Sciatic nerve (tissue), 2 donors: ENCODE data around the gene CD38. TPM values are rescaled to one million over a fixed set of nuclear protein-coding genes. Genes with fewer than 3 reads are reported as not detected.
"Not testable (repeated sequence)": the region's sequence is repeated elsewhere in the genome, so short reads cannot be mapped to it uniquely, and the experiment has no call there.

Experiments
- ATAC-seq: fragments of 200-7000 bp; cut with Tn5 transposase; one replicate; pipeline ENCODE4 v1.9.1; 2020; ENCODE audit warnings: mild to moderate bottlenecking, moderate library complexity
- DNase-seq: peaks from one replicate; pipeline ENCODE4 v3.0.0-alpha.2; 2020; ENCODE audit warnings: low spot score
- intact Hi-C: fragments of 100-400 bp; cut with DNase I; formaldehyde crosslinking; loops from one replicate; pipeline ENCODE4 v1.14.2; 2022
- total RNA-seq: library from RNA; stranded (reverse); fragmentation: NEBNext Ultra II Directional; extraction: Animal tissue kit (Norgen Biotek cat#: 25700); gene quantifications from one replicate; pipeline ENCODE4 v1.2.1, GENCODE V29; 2021
- donor health status: DM: no; HTN: no; CAD: no.
- donor health status: DM: no; HTN: no; CAD: no.

CD38 gene
- 3.4 TPM for total RNA-seq

DNA sequence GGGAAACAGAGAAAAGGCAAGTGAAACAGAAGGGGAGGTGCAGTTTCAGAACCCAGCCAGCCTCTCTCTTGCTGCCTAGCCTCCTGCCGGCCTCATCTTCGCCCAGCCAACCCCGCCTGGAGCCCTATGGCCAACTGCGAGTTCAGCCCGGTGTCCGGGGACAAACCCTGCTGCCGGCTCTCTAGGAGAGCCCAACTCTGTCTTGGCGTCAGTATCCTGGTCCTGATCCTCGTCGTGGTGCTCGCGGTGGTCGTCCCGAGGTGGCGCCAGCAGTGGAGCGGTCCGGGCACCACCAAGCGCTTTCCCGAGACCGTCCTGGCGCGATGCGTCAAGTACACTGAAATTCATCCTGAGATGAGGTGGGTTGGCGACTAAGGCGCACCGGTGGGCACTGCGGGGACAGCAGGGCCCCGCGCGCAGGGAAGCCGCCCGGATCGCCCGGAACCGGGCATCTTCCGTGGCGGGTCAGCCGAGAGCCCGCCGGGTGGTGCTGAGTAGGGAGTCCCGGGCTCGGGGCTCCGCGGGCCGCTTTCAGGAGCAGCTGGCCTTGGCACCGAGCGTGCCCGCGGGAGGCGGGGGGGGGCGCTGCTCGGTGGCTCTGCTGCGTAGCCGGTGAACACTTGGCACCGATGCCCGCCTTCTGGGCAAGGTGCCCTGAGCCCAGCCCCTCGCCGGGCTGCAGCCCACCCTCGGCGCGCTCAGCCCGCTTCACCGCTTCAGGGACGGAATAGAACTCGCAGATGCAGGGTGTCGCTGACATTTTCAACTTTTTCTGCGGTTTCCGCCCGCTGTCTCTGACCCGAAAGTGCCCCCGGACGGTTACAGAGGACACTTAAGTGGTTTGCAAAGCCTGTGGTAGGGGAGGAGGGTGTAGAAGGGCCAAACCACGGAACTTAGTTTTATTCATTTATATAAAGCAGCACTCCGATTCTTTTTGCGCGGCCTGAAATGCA is at the start of gene CD38:
TSS of gene CD38 (plus strand) at position 40 of the 953 bp plus-strand sequence. CDS start at position 127, 87 bp downstream.
- ATAC-seq = peak; percentile 65
- intact Hi-C loops = no loop called here
- DNase-seq = no peak

DNA sequence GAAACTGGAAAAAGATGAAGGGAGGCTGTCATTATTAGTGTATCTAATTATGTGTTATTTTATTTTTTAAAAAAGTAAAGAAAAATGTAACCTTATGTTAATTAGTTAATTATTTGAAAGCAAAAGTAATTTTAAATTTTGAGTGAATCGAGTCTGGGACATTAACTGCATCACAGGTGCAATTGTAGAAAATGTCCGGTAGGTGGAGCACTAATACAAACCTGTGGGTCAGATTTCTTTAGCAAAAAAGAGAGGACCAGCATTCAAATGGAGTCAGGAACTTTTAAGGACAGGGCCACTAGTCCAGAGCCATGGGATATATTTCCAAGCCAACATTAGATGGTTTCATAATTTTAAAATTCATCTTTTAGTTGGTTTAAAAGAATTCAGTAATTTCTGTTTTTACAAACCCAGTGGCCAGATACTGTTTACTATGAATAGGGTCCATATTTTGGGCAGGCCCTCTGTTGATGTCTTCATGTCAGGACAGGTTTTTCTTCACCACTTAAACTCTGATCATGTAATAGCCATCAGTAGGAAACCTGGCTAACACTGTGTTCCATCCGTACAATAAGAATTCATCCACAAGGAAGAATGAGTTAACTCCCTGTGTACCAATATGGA is 48.1 kb upstream of the CD38 start:
- intact Hi-C loops = no loop called here
- DNase-seq = no peak
- ATAC-seq = peak; percentile 65

DNA sequence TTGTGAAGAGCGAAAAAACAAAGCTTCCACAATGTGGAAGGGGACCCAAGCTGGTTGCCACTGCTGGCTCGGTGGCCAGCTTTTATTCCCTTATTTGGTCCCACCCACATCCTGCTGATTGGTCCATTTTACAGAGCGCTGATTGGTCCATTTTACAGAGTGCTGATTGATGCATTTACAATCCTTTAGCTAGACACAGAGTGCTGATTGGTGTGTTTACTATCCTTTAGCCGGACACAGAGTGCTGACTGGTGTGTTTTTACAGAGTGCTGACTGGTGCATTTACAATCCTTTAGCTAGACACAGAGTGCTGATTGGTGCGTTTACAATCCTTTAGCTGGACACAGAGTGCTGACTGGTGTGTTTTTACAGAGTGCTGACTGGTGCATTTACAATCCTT is 45.1 kb upstream of the CD38 start:
- DNase-seq, ATAC-seq, intact Hi-C loops: not testable (repeated sequence)

DNA sequence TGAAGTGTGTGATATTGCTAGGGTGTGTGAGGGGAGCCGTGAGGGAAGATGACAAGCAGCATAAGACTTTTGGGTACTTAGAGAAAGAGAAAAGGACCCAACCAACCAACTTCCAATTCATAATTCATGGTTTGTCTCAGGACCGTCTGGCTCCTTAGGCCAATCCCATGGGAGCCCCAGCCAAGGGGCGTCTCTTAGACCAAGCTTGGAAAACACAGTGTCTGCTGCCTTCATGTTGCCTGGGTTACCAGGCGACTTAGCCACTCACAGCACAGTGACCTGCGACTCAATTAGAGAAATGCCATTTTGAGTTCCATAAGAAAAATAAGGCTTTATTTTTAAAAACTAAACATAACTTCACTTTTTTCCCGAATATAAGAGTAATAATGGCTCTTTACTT is 42.6 kb upstream of the CD38 start:
- ATAC-seq (no peak), DNase-seq (no peak)
- intact Hi-C loops = no loop called here

DNA sequence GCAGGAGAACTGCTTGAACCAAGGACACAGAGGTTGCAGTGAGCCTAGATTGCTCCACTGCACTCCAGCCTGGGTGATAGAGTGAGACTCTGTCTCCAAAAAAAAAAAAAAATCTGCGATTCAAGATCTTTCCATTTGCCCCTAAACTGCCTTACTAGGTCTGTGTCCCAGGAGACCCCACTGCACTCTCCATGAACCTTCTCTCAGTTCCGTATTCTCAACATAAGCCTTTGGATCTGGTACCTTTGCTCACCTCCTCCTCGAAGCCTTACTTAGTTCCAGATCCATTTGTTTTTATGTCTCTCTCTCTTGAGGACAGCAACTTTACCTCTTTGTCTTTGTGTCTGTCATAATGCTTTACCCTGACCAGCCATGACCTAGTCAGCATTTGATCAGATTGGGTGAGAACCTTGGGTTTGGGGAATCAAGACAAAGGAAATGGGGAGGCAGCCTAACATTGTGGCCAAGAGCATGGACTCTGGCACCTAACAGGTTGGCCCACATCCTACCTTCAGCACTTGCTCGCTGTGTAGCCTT is 41.5 kb upstream of the CD38 start:
- intact Hi-C loops = no loop called here
- ATAC-seq = no peak
- DNase-seq = no peak

DNA sequence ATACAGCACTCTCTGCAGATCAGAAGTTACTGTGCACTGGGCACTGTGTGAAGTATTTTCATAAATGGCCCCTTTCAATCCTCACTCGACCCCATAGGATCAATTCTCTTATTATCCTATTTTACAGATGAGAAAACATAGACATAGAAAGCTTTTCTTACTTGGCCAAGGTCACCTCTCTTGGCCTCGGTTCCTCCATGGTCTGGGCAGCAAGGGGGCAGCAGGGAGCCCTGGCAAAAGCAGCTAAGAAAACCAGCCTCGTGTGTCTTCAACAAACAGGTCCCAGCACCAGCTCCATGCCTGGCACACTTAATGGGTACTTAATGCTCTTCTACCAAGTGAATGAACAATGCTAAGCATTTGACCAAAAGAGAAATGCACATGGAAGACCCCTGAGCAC is 40.9 kb upstream of the CD38 start:
- intact Hi-C loops = no loop called here
- no peak for ATAC-seq

DNA sequence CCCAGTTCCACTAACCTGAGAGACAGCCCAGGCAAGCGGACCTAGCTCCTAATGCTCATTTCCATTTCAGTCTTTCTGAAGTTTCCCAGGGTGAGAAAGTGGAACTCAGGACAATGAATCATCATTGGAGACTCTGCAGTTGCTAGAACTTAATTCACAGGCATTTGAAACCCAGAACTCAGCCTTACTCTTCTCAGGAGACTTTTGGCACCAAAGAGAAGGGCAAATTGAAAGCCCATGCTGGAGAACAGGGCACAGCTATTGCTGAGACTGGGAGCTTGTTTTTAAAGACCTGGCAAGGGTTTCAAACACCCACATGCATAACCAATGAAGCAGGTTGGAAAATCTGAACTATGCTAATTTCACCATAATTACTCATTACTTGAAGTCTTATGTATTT is 39.3 kb upstream of the CD38 start:
- ATAC-seq (no peak), DNase-seq (no peak)
- intact Hi-C loops = no loop called here

More for the DNA sequence above, 40.9 kb upstream of the CD38 start:
- DNase-seq = no peak

DNA sequence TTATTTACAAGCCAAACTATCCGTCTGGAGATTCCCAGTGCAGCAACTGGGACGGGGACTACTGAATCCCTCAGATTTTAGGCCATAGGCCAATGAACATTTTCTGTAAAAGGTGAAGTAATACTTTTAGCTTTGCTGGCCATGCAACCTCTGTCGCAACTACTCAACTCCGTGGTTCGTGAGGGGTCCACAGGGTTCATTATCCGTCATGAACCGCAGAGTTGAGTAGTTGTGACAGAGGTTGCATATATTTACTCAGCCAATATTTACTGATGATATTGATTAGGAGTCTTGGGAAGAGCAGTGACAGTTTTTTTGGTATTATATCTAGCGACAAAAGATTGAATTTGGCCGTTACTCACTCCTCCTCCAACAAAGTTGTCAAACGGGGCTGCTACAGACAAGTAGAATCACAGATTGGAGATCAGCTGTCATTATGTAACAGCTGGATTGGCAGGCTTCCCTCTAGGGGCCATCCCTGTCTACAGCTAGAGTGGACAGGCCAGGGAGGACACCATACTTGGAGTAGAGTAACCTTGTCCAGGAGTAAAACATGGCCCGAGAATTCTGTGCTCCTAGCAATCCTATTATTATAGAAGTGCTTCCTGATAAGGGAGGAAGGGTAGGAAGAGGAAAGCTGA is 37.2 kb upstream of the CD38 start:
- intact Hi-C loops = no loop called here
- ATAC-seq = no peak
- no peak for DNase-seq

DNA sequence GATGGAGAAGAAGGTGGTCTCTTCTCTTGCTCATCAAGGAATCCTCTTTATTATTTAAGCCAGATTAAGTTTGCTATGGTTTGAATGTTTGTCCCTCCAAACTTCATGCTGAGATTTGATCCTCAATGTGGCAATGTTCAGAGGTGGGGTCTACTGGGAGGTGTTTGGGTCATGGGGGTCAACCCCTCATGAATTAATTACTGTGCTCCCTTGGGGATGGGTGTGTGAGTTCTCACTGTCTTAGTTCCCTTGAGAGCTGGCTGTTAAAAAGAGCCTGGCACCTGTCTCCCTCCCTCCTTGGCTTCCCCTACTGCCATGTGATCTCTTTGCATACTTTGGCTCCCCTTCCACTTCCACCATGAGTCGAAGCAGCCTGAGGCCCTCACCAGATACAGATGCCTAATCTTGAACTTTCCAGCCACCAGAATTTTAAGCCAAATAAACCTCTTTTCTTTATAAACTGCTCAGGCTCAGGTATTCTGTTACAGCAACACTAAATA is 36.0 kb upstream of the CD38 start:
- intact Hi-C loops = no loop called here
- ATAC-seq (no peak), DNase-seq (no peak)

DNA sequence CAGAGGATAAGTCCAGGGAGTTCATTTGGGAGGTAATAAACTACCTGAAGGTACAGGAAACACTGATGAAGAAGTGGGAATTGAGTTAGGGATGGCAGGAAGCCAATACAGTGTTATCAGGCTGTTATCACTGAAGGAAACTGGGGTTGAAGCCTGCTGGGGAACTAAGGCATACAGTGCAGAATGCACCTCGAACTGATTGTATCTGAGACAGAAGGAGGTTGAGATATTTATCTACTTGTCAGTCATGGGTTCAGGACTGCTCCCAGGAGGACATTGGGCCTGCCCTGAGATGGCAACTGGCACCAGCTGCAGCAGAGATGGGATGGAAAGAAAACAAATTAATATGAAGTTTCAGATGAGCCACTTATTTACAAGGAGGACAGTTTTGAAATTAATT is 35.5 kb upstream of the CD38 start:
- ATAC-seq (no peak), DNase-seq (no peak)
- intact Hi-C loops = no loop called here

DNA sequence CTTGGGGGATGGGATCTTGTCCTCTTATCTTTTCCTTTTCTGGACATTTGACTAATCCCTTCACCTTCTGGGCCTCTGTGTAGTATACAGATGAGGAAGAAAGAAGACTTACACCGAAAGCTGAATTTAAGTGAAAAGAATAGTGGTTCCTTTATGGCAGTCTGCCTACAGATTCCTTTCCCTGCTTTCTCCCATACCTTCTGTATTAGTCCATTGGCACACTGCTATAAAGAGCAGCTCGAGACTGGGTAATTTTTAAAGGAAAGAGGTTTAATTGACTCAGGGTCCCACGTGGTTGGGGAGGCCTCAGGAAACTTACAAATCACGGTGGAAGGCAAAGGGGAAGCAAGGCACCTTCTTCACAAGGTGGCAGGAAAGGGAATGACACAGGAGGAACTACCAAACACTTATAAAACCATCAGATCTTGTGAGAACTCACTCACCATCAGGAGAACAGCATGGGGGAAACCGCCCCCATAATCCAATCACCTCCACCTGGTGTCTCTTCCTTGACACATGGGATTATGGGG is 34.0 kb upstream of the CD38 start:
- ATAC-seq = no peak
- no peak for DNase-seq
- intact Hi-C loops = no loop called here

DNA sequence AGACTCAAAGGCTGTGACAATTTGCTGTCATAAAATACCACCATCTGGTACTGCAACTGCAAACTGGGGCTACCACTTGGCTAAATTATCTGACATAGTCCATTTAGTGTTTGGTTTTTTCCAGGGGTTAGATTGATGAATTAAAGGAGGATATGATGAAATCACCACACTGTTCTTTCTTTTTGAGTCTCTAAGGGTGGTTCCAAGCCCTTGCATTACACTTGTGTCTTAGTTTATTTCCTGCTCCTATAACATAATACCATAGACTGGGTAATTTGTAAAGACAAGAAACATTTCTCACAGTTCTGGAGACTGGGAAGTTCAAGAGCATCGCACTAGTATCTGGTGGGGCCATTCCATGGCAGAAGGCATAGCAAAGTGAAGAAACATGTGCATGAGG is 32.0 kb upstream of the CD38 start:
- intact Hi-C loops = no loop called here
- DNase-seq (no peak), ATAC-seq (no peak)

DNA sequence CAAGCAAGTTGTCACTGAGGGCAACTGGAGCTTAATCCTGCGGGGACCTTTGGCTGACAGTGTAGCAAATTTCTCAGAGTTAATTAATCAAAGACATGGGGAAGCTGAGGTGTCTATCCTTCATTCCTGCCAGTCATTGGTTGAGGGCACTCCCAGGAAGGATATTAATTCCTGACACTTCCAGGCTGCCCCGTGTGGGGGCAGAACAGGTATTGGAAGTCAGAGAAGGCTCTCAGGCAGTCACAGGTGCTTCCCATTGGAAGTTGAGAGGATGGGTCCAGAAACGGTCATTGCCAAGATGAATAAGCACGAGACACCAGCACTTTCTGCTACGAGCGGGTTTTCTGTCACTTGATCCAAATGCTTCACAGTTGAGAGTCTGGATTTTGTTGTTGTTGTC is 29.1 kb upstream of the CD38 start:
- intact Hi-C loops = no loop called here
- DNase-seq (no peak), ATAC-seq (no peak)

DNA sequence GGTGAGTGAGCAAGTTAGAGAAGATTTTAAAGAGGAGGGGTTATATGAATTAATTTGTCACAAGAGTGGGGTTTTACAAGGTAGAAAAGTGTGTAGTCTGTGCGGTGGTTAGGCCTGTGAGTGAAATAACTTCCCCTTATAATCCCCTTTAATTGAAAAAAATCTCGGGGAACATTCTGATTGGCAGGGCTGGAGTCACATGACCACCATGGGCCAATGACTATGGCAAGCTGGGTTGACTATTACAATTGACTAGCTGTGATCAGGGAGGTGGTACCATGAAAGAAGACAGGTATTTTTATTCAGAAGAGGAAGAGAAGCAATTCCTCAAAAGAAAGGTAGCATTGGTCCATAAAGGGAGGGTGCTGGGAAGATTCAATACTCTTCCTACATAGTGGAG is 27.0 kb upstream of the CD38 start:
- DNase-seq = no peak
- ATAC-seq = no peak
- intact Hi-C loops = no loop called here

DNA sequence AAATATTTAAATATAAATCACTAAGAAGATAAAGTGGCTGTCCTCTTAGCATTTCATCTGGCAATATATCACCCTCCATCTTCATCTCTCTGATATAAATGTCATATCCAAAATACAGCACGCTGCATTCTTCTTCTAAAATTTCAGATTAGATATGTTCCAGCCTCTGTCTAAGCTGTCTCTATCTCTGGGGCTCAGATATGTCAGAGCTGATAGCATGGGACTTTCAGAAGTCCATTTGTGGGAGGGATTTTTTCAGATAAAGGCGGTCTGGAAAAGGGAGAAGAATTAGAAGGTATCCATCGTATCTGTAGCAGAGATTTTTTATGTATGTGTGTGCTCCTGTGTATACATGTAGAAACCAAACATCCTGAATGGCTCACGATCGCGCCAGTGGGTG is 25.0 kb upstream of the CD38 start:
- intact Hi-C loops = no loop called here
- no peak for DNase-seq
- ATAC-seq = no peak

DNA sequence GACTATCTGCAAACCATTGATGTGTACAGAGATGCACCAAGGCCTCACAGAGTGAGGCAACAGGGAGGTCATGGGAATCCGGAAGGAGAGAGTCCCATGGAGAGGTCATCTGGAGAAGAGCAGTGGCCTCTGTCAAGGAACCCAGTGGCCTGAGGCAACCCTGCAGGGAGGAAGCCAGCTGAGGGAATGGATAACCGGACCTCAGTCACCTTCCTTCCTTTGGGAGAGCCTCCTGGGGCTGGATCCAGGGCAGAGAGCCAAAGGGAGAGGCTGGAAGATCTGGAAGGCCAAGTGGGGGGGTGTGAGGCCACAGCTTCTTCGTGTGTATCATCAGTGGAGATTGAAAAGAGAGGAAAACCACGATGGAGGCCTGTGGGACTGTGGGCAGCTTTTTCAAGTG is 24.3 kb upstream of the CD38 start:
- ATAC-seq (peak; percentile 76), DNase-seq (no peak)
- intact Hi-C loops = no loop called here

DNA sequence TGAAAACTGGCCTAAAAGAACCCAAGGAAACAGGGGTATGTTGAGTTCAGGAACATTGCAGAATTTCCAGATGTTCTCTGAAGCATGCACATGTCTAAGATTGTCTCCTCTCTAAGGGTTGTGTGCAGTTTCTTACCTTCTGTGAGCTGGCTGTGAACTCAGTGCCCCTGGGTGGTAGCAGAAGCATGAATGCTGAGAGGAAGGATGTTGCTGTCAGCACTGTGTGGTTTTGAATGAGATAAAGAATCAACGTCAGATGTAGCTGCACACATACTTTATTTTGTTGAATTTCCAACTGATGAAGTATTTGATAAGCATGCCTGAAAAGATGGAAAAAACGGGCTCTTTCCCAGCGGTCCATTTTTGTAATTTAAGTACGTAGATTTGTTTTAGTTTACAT is 23.8 kb upstream of the CD38 start:
- DNase-seq = no peak
- peak; percentile 55 for ATAC-seq
- intact Hi-C loops = no loop called here

DNA sequence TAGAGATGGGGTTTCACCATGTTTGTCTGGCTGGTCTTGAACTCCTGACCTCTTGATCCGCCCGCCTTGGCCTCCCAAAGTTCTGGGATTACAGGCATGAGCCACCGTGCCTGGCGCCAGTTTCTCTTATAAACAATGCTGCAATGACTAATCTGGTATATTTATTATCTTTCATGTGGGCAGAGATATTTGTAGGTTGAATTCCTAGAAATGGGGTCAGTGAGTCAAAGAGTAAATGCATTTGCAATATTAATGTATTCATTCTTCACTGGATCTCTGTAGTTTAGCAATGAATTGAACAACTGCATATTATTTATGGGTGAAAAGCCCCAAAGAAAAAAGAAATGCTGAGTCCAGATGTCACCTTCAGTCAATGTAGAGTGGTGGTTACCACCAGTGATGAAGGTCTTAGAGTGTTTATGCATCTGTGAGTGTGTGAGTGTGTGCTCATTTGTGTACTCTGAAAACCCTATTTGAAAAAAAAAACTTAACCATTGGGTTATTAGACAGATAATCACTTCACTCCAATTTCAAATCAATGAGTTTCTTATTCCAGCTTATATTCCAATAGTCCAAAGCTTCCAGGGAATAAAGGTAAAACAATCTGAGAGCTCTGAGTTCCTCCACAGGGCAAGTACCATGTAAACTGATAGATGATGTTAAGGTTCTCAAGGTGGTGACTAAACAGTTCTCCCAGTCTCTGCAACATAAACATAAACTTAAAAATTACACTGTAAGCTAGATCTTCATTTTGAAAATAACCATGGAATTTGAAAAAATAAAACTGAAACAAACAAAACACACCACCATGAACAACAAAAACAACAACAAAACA is 22.6 kb upstream of the CD38 start:
- intact Hi-C loops = no loop called here
- no peak for ATAC-seq
- DNase-seq = no peak
